NCI-H1092 treated with DMSO at 0.1 percent for 48 hours (cell line): ENCODE measurements around the gene MID1.

Experiments used
- DNase-seq: peaks from one replicate; lab custom pipeline; 2025; lab: John Stamatoyannopoulos, UW

MID1 gene

GRCh38 chrX:10620121-10620699 is at the start of gene MID1:
Gene MID1 (minus strand): TSS chrX:10620585. CDS start chrX:10567547, 53,038 bp downstream.
- peak; percentile 74 for DNase-seq

- DNase-seq = no peak
Measured at GRCh38 chrX:10667143-10667542, 46.8 kb upstream of the MID1 start.

GRCh38 chrX:10666102-10666501 is 45.7 kb upstream of the MID1 start:
- DNase-seq = no peak

GRCh38 chrX:10665681-10666080 is 45.3 kb upstream of the MID1 start:
- DNase-seq = no peak

GRCh38 chrX:10660171-10660570 is 39.8 kb upstream of the MID1 start:
- no peak for DNase-seq

- peak; percentile 80 for DNase-seq
Measured at GRCh38 chrX:10656214-10656613, 35.8 kb upstream of the MID1 start.

- no peak for DNase-seq
Measured at GRCh38 chrX:10654960-10655359, 34.6 kb upstream of the MID1 start.

- no peak for DNase-seq
Measured at GRCh38 chrX:10653302-10653701, 32.9 kb upstream of the MID1 start.

GRCh38 chrX:10649265-10649664 is 28.9 kb upstream of the MID1 start:
- DNase-seq = no peak

- no peak for DNase-seq
Measured at GRCh38 chrX:10648614-10649013, 28.2 kb upstream of the MID1 start.

GRCh38 chrX:10636851-10637250 is 16.5 kb upstream of the MID1 start:
- DNase-seq = no peak

- DNase-seq = peak; percentile 62
Measured at GRCh38 chrX:10636337-10636736, 16.0 kb upstream of the MID1 start.

- DNase-seq = no peak
Measured at GRCh38 chrX:10634392-10635161, 14.2 kb upstream of the MID1 start.

- no peak for DNase-seq
Measured at GRCh38 chrX:10633722-10634121, 13.3 kb upstream of the MID1 start.

- DNase-seq = no peak
Measured at GRCh38 chrX:10631416-10632145, 11.2 kb upstream of the MID1 start.

- no peak for DNase-seq
Measured at GRCh38 chrX:10630320-10630719, 9.9 kb upstream of the MID1 start.

GRCh38 chrX:10629905-10630304 is 9.5 kb upstream of the MID1 start:
- no peak for DNase-seq

- no peak for DNase-seq
Measured at GRCh38 chrX:10628906-10629305, 8.5 kb upstream of the MID1 start.

GRCh38 chrX:10622197-10622596 is 1.8 kb upstream of the MID1 start:
- DNase-seq = no peak

GRCh38 chrX:10619425-10620046 is 849 bp downstream of the MID1 start:
- DNase-seq = no peak

- no peak for DNase-seq
Measured at GRCh38 chrX:10618961-10619360, 1.4 kb downstream of the MID1 start.

GRCh38 chrX:10617999-10618351 is 2.4 kb downstream of the MID1 start:
- no peak for DNase-seq
